Smooth muscle cell (in vitro differentiated cells): ENCODE data around the gene OR2G2. TPM values are rescaled to one million over a fixed set of nuclear protein-coding genes. Genes with fewer than 3 reads are reported as not detected.

Source experiments
- DNase-seq: peaks from one replicate; lab custom pipeline; 2025; ENCODE audit not compliant: unreplicated experiment; lab: John Stamatoyannopoulos, UW
- H2AFZ ChIP-seq: fragments of 200-600 bp; sonication (generic); 2 replicates; pipeline ENCODE4 v1.6.0; 2016; ENCODE audit warnings: antibody characterized with exemption, low read depth, mild to moderate bottlenecking
- H3F3A ChIP-seq: fragments of 200-600 bp; sonication (generic); 2 replicates; pipeline ENCODE4 v1.6.0; 2017; ENCODE audit warnings: antibody characterized with exemption, low read depth
- H3K27ac ChIP-seq: fragments of 200-600 bp; sonication (generic); 2 replicates; pipeline ENCODE4 v1.5.1; 2016; ENCODE audit warnings: low read depth, mild to moderate bottlenecking
- H3K27me3 ChIP-seq: fragments of 200-600 bp; sonication (generic); 2 replicates; pipeline ENCODE4 v1.6.1; 2016; ENCODE audit warnings: low read depth, mild to moderate bottlenecking
- H3K36me3 ChIP-seq: fragments of 200-600 bp; sonication (generic); 2 replicates; pipeline ENCODE4 v1.5.1; 2016; ENCODE audit warnings: low read depth
- H3K4me1 ChIP-seq: fragments of 200-600 bp; sonication (generic); 2 replicates; pipeline ENCODE4 v1.5.1; 2016; ENCODE audit warnings: low read depth
- H3K4me2 ChIP-seq: fragments of 200-600 bp; sonication (generic); 2 replicates; pipeline ENCODE4 v1.6.0; 2016; ENCODE audit warnings: mild to moderate bottlenecking
- H3K4me3 ChIP-seq: fragments of 200-600 bp; sonication (generic); 2 replicates; pipeline ENCODE4 v1.5.1; 2016; ENCODE audit warnings: mild to moderate bottlenecking
- H3K79me2 ChIP-seq: fragments of 200-600 bp; sonication (generic); 2 replicates; pipeline ENCODE4 v1.6.0; 2016; ENCODE audit warnings: low read depth, mild to moderate bottlenecking
- H3K9ac ChIP-seq: fragments of 200-600 bp; sonication (generic); 2 replicates; pipeline ENCODE4 v1.6.0; 2016; ENCODE audit warnings: low read depth
- H3K9me3 ChIP-seq: fragments of 200-600 bp; sonication (generic); replicated peaks from 2 replicates; pipeline ENCODE4 v1.5.1; 2016; ENCODE audit warnings: low read depth
- H4K20me1 ChIP-seq: fragments of 200-600 bp; sonication (generic); 2 replicates; pipeline ENCODE4 v1.6.0; 2016; ENCODE audit warnings: low read depth
- WGBS: methylation state at CpG from one replicate; pipeline ENCODE4 v1.1.7; 2016; ENCODE audit warnings: low lambda C conversion rate; 5-methylcytosine and 5-hydroxymethylcytosine counted together
- polyA plus RNA-seq: library from polyadenylated mRNA; unstranded; fragments of >200 nt; fragmentation: Nextera tagmentation; extraction: Ambion mirVana; gene quantifications from 2 replicates; pipeline ENCODE4 v1.2.1, GENCODE V29; 2016
- total RNA-seq: library from RNA; depleted of rRNA; stranded (reverse); fragments of >200 nt; gene quantifications from 2 replicates; pipeline ENCODE4 v1.2.3, GENCODE V29; 2014
- TF ChIP-seq, protein P1 (sequence below): fragments of 200-600 bp; sonication (generic); IDR thresholded peaks from 2 replicates; pipeline ENCODE4 v1.5.1; 2017; ENCODE audit warnings: borderline replicate concordance, mild to moderate bottlenecking, antibody characterized with exemption; ENCODE audit not compliant: insufficient read depth, poor library complexity, severe bottlenecking

Gene OR2G2
- total and polyA plus RNA-seq, 2 experiments from 2014 or later = not detected

DNA sequence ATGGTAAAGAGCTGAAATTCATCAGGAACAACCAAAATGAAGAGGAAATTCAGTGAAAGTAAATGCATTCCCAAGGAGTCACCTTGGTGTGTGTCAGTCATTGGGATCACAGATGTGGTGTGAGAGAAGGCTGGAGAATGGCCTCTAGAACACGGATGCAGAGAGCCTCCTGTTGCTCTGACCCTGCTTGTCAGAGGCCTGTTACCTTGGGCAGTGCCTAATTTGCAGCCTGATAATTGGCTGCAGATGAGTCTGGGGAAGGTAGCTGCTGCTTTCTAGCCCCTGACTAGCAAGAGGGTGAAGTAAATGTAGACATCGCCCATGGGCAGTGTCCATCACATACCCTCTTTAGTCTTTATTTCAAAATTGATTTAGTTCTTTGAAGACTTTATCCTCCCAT is 35.9 kb upstream of the OR2G2 start:
- H3K9ac ChIP-seq = peak overlapping the region; percentile 63
- no peak overlapping the region for H3K4me3 ChIP-seq
- H3K27me3 ChIP-seq = no peaks in the 10 kb centered on the region
- peak overlapping the region; percentile 56 for H3K4me2 ChIP-seq
- TF ChIP-seq, protein P1, sequence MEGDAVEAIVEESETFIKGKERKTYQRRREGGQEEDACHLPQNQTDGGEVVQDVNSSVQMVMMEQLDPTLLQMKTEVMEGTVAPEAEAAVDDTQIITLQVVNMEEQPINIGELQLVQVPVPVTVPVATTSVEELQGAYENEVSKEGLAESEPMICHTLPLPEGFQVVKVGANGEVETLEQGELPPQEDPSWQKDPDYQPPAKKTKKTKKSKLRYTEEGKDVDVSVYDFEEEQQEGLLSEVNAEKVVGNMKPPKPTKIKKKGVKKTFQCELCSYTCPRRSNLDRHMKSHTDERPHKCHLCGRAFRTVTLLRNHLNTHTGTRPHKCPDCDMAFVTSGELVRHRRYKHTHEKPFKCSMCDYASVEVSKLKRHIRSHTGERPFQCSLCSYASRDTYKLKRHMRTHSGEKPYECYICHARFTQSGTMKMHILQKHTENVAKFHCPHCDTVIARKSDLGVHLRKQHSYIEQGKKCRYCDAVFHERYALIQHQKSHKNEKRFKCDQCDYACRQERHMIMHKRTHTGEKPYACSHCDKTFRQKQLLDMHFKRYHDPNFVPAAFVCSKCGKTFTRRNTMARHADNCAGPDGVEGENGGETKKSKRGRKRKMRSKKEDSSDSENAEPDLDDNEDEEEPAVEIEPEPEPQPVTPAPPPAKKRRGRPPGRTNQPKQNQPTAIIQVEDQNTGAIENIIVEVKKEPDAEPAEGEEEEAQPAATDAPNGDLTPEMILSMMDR = no peak
- no peaks in the 10 kb centered on the region for H4K20me1 ChIP-seq
- H3F3A ChIP-seq = peaks cover 4% of the 10 kb centered on the region
- no peaks in the 10 kb centered on the region for H3K4me1 ChIP-seq
- no peaks in the 10 kb centered on the region for H3K36me3 ChIP-seq
- H3K27ac ChIP-seq = peak overlapping the region; percentile 93
- H3K9me3 ChIP-seq = no peaks in the 10 kb centered on the region
- H2AFZ ChIP-seq = no peak overlapping the region
- no peaks in the 10 kb centered on the region for H3K79me2 ChIP-seq
- no peak for DNase-seq
- 51% methylated on average over 2 of the region's 2 CpGs for WGBS

DNA sequence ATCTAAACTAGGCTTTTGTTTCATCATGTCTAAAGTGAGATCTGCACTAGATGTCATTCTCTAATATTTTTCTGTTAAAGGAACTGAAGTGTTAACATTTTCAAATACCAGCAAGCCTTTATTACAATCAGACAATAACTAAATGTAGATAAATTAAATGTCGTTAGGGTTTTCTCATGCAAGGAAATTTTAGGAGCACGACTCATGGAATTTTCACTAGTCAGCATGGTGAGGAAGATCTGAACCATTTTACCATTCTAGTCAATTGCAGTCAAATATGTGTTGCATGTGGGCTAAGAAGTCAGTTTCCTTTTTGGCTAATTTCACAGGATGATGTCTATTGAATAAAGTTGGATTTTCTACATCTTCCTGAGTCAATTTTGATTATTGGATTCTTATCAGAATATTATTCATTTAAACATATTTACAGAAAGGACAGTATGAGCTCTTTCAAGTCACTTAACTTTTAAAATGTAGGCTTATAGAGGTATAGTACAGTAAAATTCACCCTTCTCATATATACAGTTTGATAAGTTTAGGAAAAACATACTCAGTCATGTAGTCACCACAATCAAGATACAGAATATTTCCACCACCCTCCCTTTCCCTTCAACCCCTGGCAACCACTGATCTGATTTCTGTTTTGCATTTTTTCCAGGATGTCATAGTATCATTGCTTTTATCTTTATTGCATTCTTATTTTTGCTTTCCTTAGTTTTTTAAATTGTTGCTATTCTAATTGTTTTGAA is 30.1 kb upstream of the OR2G2 start:
- TF ChIP-seq, protein P1 = no peak
- Histone ChIP-seq H3F3A (peaks cover 7% of the 10 kb centered on the region), H3K36me3 (no peaks in the 10 kb centered on the region), H3K4me1 (peaks cover 5% of the 10 kb centered on the region), H3K4me3 (no peak overlapping the region), H3K79me2 (no peaks in the 10 kb centered on the region), H4K20me1 (no peaks in the 10 kb centered on the region), H3K27ac (peak overlapping the region; percentile 49), H3K9ac (no peak overlapping the region), H3K27me3 (no peaks in the 10 kb centered on the region), H3K9me3 (no peaks in the 10 kb centered on the region), H2AFZ (no peak overlapping the region), H3K4me2 (peak overlapping the region; percentile 7)
- WGBS = 25% methylated on average over 2 of the region's 2 CpGs
- no peak for DNase-seq

DNA sequence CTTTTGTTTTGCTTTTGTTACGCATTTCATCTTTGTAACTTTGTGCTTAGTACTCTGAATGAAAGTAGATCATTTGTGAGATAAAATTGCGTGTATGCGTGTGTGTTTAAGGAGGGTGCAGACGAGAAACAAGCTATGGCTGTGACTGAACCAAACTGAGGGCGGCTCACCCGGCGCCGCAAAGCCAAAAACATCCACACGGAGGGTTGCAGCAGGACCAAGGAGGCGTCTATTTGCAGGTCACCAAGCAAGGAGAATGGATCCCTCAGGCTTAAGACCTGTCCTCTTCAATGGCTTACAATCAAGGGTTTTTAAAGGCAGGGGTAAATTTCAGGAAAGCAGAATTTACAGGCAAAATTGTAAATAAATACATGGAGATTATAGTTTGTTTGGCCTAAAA is 26.4 kb upstream of the OR2G2 start:
- TF ChIP-seq, protein P1 = no peak
- H3K4me1 ChIP-seq = peaks cover 5% of the 10 kb centered on the region
- H3K36me3 ChIP-seq = no peaks in the 10 kb centered on the region
- no peaks in the 10 kb centered on the region for H3K9me3 ChIP-seq
- H3K4me2 ChIP-seq = no peak overlapping the region
- DNase-seq = no peak
- WGBS = 81% methylated on average over 10 of the region's 10 CpGs
- no peaks in the 10 kb centered on the region for H4K20me1 ChIP-seq
- peaks cover 7% of the 10 kb centered on the region for H3F3A ChIP-seq
- no peaks in the 10 kb centered on the region for H3K27me3 ChIP-seq
- no peak overlapping the region for H3K4me3 ChIP-seq
- H3K9ac ChIP-seq = no peak overlapping the region
- H3K27ac ChIP-seq = no peak overlapping the region
- no peaks in the 10 kb centered on the region for H3K79me2 ChIP-seq
- H2AFZ ChIP-seq = no peak overlapping the region

DNA sequence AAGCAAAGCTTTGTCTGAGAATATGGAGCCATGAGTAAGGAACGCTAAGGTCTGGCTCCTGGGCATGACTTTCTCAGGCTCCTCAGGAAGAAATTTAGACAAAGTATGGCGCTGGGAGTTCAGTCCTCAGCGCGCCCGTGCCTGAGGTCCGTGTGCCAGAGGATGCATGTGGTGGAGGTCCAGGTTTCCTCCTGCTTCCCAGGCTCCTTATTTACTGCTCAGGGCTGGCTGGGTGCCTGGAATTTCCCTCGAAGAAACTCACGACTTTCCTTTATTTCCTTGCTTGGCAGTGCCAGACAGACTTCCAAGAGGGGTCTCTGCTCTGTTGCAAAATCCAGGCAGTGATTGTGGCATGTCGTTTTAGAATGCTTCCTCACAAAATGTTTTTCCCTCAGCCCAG is 26.0 kb upstream of the OR2G2 start:
- WGBS = 78% methylated on average over 9 of the region's 9 CpGs
- no peak for DNase-seq
- peaks cover 5% of the 10 kb centered on the region for H3K4me1 ChIP-seq
- no peaks in the 10 kb centered on the region for H3K79me2 ChIP-seq
- no peaks in the 10 kb centered on the region for H3K27me3 ChIP-seq
- H3K27ac ChIP-seq = no peak overlapping the region
- TF ChIP-seq, protein P1 = no peak
- no peak overlapping the region for H2AFZ ChIP-seq
- H3K9me3 ChIP-seq = no peaks in the 10 kb centered on the region
- H3K9ac ChIP-seq = no peak overlapping the region
- no peak overlapping the region for H3K4me3 ChIP-seq
- no peaks in the 10 kb centered on the region for H3K36me3 ChIP-seq
- H4K20me1 ChIP-seq = no peaks in the 10 kb centered on the region
- H3K4me2 ChIP-seq = no peak overlapping the region
- peaks cover 7% of the 10 kb centered on the region for H3F3A ChIP-seq
